Fibroblast of skin of left quadriceps (primary cell): ENCODE data around the gene ACE.

Source experiments
- DNase-seq, 2 experiments: peaks; one replicate each; pipeline ENCODE4 v3.0.0-alpha.2; 2013; ENCODE audit warnings: low read depth in 2 of 2

The ACE gene

GRCh38 chr17:63515426-63515825, 38.6 kb downstream of the ACE start:
- no peak for DNase-seq

- DNase-seq, result no peak
Observed at GRCh38 chr17:63516910-63517824, 40.3 kb downstream of the ACE start.

- DNase-seq, result no peak
Observed at GRCh38 chr17:63517825-63518534, 41.1 kb downstream of the ACE start.

GRCh38 chr17:63519116-63519881, 42.4 kb downstream of the ACE start:
- no peak for DNase-seq

GRCh38 chr17:63519972-63520882, 43.4 kb downstream of the ACE start:
- DNase-seq, result no peak

GRCh38 chr17:63523253-63523855, 46.5 kb downstream of the ACE start, which contains the start of gene KCNH6:
TSS of gene KCNH6 (plus strand) at chr17:63523358. CDS start at chr17:63523414, 56 bp downstream.
- DNase-seq, result no peak

GRCh38 chr17:63524051-63524450, 47.2 kb downstream of the ACE start:
- no peak for DNase-seq

GRCh38 chr17:63525190-63525946, 48.5 kb downstream of the ACE start:
- no peak for DNase-seq

- no peak for DNase-seq
Observed at GRCh38 chr17:63526861-63527260, 50.0 kb downstream of the ACE start.

- DNase-seq, result no peak
Observed at GRCh38 chr17:63528183-63528582, 51.3 kb downstream of the ACE start.

- DNase-seq, result no peak
Observed at GRCh38 chr17:63529711-63530556, 53.1 kb downstream of the ACE start.

- no peak for DNase-seq
Observed at GRCh38 chr17:63530557-63531021, 53.7 kb downstream of the ACE start.

- no peak for DNase-seq
Observed at GRCh38 chr17:63531022-63531965, 54.4 kb downstream of the ACE start.

GRCh38 chr17:63533433-63534077, 56.7 kb downstream of the ACE start:
- DNase-seq, result no peak

GRCh38 chr17:63534078-63534570, 57.3 kb downstream of the ACE start:
- DNase-seq, result no peak

GRCh38 chr17:63534816-63535455, 58.1 kb downstream of the ACE start:
- DNase-seq, result no peak
